OCI-LY7 (cell line): Measurements from ENCODE around the gene ITLN1. TPM values are rescaled to one million over a fixed set of nuclear protein-coding genes. Genes with fewer than 3 reads are reported as not detected.

Experiments used
- BruUV-seq: library from RNA; stranded (reverse); fragments of 400-500 nt; replicated peaks from 2 replicates; lab custom pipeline; 2021; lab: Mats Ljungman, UMichigan
- CTCF ChIA-PET: fragments of 300-600 bp; sonication (Branson Sonifier 250); formaldehyde crosslinking; loops from one replicate; lab custom pipeline; 2022; ENCODE audit warnings: antibody characterized with exemption; ENCODE audit not compliant: unreplicated experiment; lab: Charles Lee
- POLR2A ChIA-PET: fragments of 300-600 bp; sonication (Branson Sonifier 250); formaldehyde crosslinking; loops from one replicate; lab custom pipeline; 2022; ENCODE audit warnings: antibody characterized with exemption; lab: Charles Lee
- DNase-seq: peaks from one replicate; pipeline ENCODE4 v3.0.0-alpha.2; 2015; ENCODE audit warnings: low spot score
- H2AFZ ChIP-seq: fragments of 200-600 bp; sonication (generic), shearing (Covaris generic); 2 replicates; pipeline ENCODE4 v1.6.1; 2014; ENCODE audit warnings: mild to moderate bottlenecking, antibody characterized with exemption, low read length, moderate library complexity
- H3K27ac ChIP-seq: fragments of 200-600 bp; sonication (generic); 2 replicates; pipeline ENCODE4 v1.5.1; 2014; ENCODE audit warnings: mixed run types, low read depth, mild to moderate bottlenecking, moderate library complexity, low read length, inconsistent platforms; ENCODE audit not compliant: poor library complexity, severe bottlenecking
- H3K36me3 ChIP-seq: fragments of 200-600 bp; sonication (generic); 2 replicates; pipeline ENCODE4 v1.6.1; 2014; ENCODE audit warnings: mild to moderate bottlenecking, antibody characterized with exemption, low read length, moderate library complexity, mixed read lengths; ENCODE audit not compliant: insufficient read depth
- H3K4me1 ChIP-seq: fragments of 200-600 bp; sonication (generic); 2 replicates; pipeline ENCODE4 v1.5.1; 2014; ENCODE audit warnings: mild to moderate bottlenecking, low read length; ENCODE audit not compliant: insufficient read depth, poor library complexity, severe bottlenecking
- H3K4me2 ChIP-seq: fragments of 200-600 bp; sonication (generic); 2 replicates; pipeline ENCODE4 v1.6.1; 2014; ENCODE audit warnings: mild to moderate bottlenecking, low read length
- H3K4me3 ChIP-seq: fragments of 200-600 bp; sonication (generic); 2 replicates; pipeline ENCODE4 v1.5.1; 2014; ENCODE audit warnings: mild to moderate bottlenecking, low read depth, low read length; ENCODE audit not compliant: poor library complexity, severe bottlenecking
- H3K79me2 ChIP-seq: fragments of 200-600 bp; sonication (generic); 2 replicates; pipeline ENCODE4 v1.6.1; 2016; ENCODE audit warnings: low read depth, mild to moderate bottlenecking, low read length, moderate library complexity, mixed read lengths; ENCODE audit not compliant: insufficient read depth
- H3K9me2 ChIP-seq: fragments of 200-600 bp; sonication (generic); 2 replicates; pipeline ENCODE4 v1.6.1; 2016; ENCODE audit warnings: mild to moderate bottlenecking, low read length, mixed read lengths; ENCODE audit not compliant: insufficient read depth
- H3K9me3 ChIP-seq: fragments of 200-600 bp; sonication (generic); 2 replicates; pipeline ENCODE4 v1.6.1; 2014; ENCODE audit warnings: mild to moderate bottlenecking, mixed run types, low read length, mixed read lengths
- H4K20me1 ChIP-seq: fragments of 200-600 bp; sonication (generic); 2 replicates; pipeline ENCODE4 v1.6.1; 2014; ENCODE audit warnings: mild to moderate bottlenecking, antibody characterized with exemption, low read length, moderate library complexity, mixed read lengths; ENCODE audit not compliant: insufficient read depth
- EZH2phosphoT487 ChIP-seq: fragments of 200-600 bp; sonication (generic); IDR thresholded peaks from 2 replicates; pipeline ENCODE4 v1.6.1; 2018; ENCODE audit warnings: low read depth, borderline replicate concordance, mild to moderate bottlenecking, mixed run types, antibody characterized with exemption, low read length, moderate library complexity, mixed read lengths
- intact Hi-C: fragments of 100-400 bp; cut with micrococcal nuclease; formaldehyde crosslinking; loops from one replicate; pipeline ENCODE4 v1.10.0; 2022; ENCODE audit not compliant: unreplicated experiment
- total RNA-seq, 2 experiments: library from RNA; depleted of rRNA in 1 of 2; stranded (reverse); fragments of >200 nt in 1 of 2; shearing (Covaris generic) in 1 of 2; gene quantifications; 2 replicates each; pipeline ENCODE4 v1.2.3, GENCODE V29; 2014 to 2022
- TF ChIP-seq, protein P1 (sequence below): fragments of 200-600 bp; sonication (generic); conservative IDR thresholded peaks from 2 replicates; pipeline ENCODE4 v1.5.1; 2014; ENCODE audit warnings: mild to moderate bottlenecking, antibody characterized with exemption, low read length, moderate library complexity, mixed read lengths

Gene ITLN1
- total RNA-seq, 2 experiments from 2014 or later = not detected

DNA sequence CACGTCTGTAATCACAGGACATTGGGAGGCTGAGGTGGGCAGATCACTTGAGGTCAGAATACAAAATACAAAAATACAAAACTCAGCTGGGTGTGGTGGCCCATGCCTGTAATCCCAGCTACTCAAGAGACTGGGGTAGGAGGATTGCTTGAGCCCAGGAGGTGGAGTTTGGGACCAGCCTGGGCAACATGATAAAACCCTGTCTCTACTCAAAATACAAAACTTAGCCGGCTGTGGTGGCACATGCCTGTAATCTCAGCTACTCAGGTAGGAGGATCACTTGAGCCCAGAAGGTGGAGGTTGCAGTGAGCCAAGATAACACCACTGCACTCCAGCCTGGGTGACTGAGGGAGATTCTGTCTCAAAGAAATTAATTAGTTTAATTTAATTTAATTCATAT is 6.5 kb upstream of the ITLN1 start:
- POLR2A ChIA-PET = no interaction called here
- DNase-seq = no peak
- Histone ChIP-seq H3K4me2 (no peak overlapping the region), H3K36me3 (no peaks in the 10 kb centered on the region), H3K79me2 (no peaks in the 10 kb centered on the region), H3K27ac (no peak overlapping the region), H4K20me1 (no peaks in the 10 kb centered on the region), H2AFZ (no peak overlapping the region), H3K4me1 (no peaks in the 10 kb centered on the region), H3K9me2 (no peaks in the 10 kb centered on the region), H3K9me3 (no peaks in the 10 kb centered on the region), H3K4me3 (no peak overlapping the region)
- BruUV-seq = no TSS peak
- CTCF ChIA-PET = no interaction called here
- TF ChIP-seq, protein P1, sequence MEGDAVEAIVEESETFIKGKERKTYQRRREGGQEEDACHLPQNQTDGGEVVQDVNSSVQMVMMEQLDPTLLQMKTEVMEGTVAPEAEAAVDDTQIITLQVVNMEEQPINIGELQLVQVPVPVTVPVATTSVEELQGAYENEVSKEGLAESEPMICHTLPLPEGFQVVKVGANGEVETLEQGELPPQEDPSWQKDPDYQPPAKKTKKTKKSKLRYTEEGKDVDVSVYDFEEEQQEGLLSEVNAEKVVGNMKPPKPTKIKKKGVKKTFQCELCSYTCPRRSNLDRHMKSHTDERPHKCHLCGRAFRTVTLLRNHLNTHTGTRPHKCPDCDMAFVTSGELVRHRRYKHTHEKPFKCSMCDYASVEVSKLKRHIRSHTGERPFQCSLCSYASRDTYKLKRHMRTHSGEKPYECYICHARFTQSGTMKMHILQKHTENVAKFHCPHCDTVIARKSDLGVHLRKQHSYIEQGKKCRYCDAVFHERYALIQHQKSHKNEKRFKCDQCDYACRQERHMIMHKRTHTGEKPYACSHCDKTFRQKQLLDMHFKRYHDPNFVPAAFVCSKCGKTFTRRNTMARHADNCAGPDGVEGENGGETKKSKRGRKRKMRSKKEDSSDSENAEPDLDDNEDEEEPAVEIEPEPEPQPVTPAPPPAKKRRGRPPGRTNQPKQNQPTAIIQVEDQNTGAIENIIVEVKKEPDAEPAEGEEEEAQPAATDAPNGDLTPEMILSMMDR = no peak
- intact Hi-C loops = no loop called here

DNA sequence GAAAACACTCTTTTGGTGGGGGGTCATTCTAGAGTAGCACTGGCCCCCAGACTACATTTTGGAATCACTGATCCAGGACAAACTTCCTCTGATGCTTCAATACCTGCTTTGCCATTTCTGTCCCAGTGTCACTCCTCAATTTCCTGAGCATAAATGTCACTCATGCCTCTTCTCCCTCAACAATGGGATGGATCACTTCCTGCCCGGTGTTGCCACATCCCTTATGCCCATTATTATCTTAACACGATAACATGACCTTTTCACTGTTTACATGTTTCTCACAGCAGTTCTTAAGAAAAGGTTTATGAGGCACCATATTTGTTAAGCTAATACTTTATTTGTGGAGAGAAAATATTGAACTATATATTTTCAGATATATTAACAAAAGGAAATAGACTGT is 3.9 kb upstream of the ITLN1 start:
- Histone ChIP-seq H3K4me1 (no peaks in the 10 kb centered on the region), H3K36me3 (no peaks in the 10 kb centered on the region), H4K20me1 (no peaks in the 10 kb centered on the region), H3K79me2 (no peaks in the 10 kb centered on the region), H3K4me2 (no peak overlapping the region), H3K27ac (no peak overlapping the region), H3K4me3 (no peak overlapping the region), H2AFZ (no peak overlapping the region), H3K9me3 (no peaks in the 10 kb centered on the region), H3K9me2 (no peaks in the 10 kb centered on the region)
- TF ChIP-seq, protein P1 = no peak
- no peak for TF ChIP-seq EZH2phosphoT487
- intact Hi-C loops = no loop called here
- ChIA-PET CTCF (no interaction called here), POLR2A (interaction anchor here (0.7 kb wide), 1 partner anchor 48 kb away, joined by 6 read pairs; no protein-coding TSS in a partner anchor)
- BruUV-seq = no TSS peak
- DNase-seq = no peak

DNA sequence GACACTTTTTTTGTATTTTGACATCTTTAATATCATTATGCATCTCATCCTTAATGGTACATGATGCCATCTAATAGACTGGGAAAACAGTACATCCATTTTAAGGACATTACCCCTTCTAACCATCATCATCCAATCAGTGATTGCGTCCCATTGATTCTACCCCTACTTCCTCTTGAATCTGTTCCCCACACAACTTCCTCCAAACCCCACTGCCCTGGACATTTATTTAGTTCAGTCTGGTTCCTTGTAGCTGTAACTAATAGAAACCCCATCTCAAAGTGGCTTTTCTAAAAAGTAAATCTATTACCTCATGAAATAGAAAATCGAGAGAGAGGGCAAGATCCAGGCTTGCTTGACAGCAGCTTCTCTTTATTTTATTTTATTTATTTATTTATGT is 2.1 kb upstream of the ITLN1 start:
- intact Hi-C loops = no loop called here

More for the DNA sequence above, 2.1 kb upstream of the ITLN1 start:
- no peak overlapping the region for H3K4me3 ChIP-seq
- no peaks in the 10 kb centered on the region for H3K9me2 ChIP-seq
- POLR2A ChIA-PET = no interaction called here
- H2AFZ ChIP-seq = no peak overlapping the region
- no peaks in the 10 kb centered on the region for H3K9me3 ChIP-seq
- no peak for DNase-seq
- no peaks in the 10 kb centered on the region for H3K79me2 ChIP-seq
- CTCF ChIA-PET = no interaction called here
- H4K20me1 ChIP-seq = no peaks in the 10 kb centered on the region
- no peaks in the 10 kb centered on the region for H3K36me3 ChIP-seq
- BruUV-seq = no TSS peak
- H3K27ac ChIP-seq = no peak overlapping the region
- no peak overlapping the region for H3K4me2 ChIP-seq
- H3K4me1 ChIP-seq = no peaks in the 10 kb centered on the region
- no peak for TF ChIP-seq EZH2phosphoT487
- TF ChIP-seq, protein P1 = no peak
